ENCODE measurements around the gene PKIG.
A peak's percentile ranks its signal among the peaks of the same experiment; 100 is the strongest.

GRCh38 chr20:44644667-44645131, 62.3 kb downstream of the PKIG start:
- TF ChIP-seq CTCF (conservative IDR thresholded peaks at IDR 0.05; ENCODE audit: low read length) (0 out of 2 replicates have a peak, but pooled peaks have one; percentile 17), EZH2phosphoT487 (IDR thresholded peaks at IDR 0.05; ENCODE audit: borderline replicate concordance, low read depth, low read length) (no peak)

All from OCI-LY7 (cell line).